HL-60/S4 treated with retinoic acid at 250 ng/mL for 4 days and 3 days (cell line): ENCODE results near the gene LPCAT1.
"Not testable (repeated sequence)": the region's sequence is repeated elsewhere in the genome, so short reads cannot be mapped to it uniquely, and the experiment has no call there.

ENCODE experiments used
- in situ Hi-C: fragments of 300-500 bp; cut with MboI; formaldehyde crosslinking; loops from 2 replicates; pipeline ENCODE4 v1.7.0; 2022; ENCODE audit warnings: low sequenced_read_pairs

LPCAT1 gene

DNA sequence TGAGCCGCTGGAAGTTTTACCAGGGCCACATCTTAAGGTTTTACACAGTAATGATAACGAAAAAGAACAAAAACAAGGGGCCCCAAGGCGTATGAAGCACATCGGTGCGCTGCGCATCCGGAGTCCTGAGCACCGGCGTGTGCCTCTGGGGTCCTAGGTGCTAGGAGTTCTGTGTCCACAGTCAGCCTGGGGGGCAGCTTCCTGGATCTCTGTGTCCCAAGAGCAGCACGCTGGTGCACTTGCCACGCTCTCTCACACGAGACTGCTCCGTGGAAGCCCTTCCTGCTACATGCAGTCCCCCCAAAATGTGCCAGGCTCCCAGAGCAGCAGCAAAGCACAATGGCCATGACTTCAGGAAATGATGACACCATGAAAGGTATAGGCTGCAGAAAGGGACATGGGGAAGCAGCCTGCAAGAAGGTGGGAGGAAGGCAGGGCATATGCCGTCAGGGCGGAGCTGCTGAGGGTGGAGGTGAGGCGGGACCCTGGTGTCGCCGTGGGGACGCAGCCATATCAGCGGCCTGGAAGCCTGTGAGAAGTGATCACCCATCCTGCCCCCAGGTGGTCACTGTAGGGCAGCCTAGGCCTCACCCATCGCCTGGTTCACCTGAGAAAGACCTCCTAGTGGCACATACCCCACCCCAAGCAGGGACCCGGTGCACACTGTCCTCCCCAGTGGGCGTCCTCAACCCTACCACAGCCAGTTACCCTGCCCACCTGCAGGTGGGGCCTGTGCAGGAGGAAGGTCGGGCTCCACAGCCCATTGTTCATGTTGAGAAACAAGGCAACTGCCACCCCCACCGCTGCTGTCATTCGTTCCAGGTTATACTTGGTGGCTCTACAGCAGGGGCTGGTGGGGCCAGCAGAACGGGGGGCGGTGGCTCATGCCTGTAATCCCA, 54.9 kb downstream of the LPCAT1 start:
- in situ Hi-C loops: no loop called here

DNA sequence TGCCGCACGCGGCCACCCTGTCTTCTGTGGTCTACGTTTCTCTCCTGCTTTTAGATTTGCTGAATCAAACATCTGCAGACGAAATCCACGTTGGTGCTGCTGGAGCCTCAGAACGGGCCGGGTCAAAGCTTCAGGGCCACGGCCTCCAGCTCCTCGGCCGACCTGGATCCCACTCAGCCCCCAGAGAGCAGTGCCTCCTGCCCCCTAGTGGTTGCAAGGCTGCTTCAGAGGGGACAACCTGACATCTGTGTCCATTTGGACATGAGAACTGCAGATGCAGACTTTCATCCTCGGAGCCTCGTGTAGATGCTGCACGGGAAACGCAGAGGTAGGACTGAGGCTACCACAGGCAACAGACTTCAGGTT, 55.5 kb downstream of the LPCAT1 start:
- in situ Hi-C loops: no loop called here

DNA sequence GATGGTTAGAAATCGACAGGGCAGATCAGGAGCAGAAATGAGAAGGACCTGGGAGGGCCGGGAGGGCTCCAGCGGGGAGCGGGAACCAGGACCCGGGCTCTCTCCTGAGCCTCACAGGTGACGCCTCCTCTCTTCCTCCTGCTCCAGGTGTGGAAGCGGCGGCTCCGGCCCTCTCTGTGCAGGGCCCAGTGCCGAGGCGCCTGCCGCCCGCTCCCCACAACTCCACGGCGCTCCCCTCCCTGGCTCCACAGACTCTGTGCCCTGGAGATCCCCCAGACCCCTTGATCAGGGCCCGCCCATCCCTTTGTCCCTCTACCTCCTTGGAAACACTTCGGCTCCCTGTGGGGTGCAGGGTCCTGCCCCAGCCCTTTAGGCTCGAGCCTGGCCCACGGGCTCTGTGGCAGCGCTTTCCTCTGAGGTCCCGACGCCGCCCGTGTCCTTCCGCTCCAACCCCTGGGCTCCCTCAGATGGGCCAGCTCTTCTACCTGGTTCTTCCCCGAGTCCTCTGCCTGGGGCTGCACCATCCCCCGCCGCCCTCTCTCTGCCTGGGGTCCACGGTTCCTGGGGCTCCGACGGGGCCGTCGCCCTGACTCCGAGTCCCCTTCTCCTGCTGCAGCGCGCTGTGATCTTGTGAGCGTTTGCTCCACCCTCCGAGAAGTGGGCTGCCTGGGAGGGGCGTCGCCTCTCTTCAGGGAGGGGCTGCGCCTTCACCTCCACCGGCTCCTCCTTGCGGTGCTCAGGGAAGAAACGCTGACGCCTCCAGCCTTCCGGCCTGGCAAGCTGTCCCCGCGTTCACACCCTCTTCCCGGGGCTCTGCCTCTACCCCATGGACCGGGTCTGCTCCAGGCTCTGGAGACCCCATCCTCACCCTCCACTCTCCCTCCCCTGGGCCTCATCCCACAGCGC, 56.2 kb downstream of the LPCAT1 start:
- in situ Hi-C loops: no loop called here

DNA sequence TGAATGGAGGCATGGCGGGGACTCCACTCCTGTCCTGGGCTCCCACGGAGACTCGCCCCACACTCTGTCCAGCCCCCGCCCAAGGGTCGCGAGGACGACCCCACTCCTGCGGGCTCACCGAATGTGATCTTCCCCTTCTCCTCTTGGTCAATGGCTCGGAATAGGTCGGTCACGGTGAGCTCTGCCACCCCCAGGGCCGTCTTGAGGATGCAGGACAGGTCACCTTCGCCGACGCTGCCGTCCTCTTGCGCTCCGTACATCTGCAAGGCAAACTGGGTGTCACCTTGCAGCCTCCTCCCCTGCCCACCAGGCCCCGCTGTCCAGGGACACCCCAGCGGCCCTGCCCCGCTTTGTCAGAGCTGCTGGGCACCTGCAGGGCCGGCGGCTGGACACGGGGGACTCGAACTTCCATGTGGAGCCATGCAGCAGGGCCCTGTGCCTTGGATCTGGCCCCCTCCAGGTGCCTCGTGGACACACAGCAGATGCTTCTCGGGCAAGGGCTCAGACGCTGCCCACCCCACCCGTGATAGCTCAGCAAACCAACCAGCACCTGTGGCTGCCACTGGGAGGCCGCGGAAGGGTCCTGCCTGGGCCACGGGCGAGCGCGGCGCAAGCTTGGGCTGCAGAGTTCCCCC, 57.0 kb downstream of the LPCAT1 start:
- in situ Hi-C loops: no loop called here

- in situ Hi-C loops: no loop called here
Measured at GRCh38 chr5:1465966-1466471, 57.7 kb downstream of the LPCAT1 start.

GRCh38 chr5:1465117-1465516, 58.6 kb downstream of the LPCAT1 start:
- in situ Hi-C loops: no loop called here

- in situ Hi-C loops: no loop called here
Measured at GRCh38 chr5:1464511-1464910, 59.2 kb downstream of the LPCAT1 start.

DNA sequence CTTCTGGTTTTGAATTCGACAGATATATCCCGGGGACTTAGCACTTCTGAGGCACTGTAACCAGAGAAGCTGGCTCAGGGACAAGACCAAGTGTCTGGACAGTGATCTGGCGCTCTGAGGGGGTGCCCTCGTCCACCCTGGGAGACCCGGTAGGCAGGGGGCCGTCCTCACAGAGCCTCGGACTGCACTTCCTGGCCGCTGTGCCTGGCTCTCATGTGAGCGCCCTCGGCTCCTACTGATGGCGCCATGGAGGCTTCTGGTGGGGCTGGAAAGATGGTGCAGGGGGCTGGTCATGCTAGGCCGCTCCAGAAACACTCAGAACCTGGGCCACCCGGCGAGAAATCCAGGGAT, 59.7 kb downstream of the LPCAT1 start:
- in situ Hi-C loops: no loop called here

DNA sequence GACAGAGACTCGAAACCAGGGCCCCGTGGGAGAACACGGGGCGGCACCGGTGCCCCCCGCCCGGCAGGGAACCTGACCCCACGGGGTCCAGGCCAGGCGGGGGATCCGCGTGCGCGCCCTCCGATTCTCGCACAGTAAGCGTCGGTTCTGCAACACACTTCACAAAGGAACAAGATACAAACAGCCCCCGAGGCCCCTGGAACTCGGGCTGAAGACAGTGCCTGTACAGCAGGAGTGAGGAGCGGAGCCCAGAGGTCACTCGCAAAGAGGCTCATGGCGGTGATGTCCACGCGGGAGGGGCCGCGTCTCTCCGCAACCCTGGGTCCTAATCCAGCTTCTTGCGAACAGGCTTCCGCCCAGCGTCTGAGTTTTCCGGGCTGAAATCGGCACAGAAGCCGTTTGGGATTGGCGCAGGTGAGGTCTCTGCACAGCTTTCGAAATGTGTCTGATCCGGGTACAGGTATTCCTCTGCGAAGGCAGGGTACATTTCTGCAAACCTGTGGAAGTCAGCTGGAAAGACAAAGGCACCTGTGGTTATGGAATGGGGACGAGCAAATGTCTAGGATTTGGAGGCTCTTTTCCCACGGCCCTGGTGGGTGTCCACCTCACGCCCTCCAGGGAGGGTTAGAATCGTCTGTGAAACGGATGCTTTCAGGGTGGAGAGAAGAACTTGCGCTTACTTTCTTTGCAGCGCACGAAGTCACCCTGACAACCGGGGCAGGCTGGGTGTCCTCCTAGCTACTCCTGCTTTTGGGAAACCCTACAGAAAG, 60.2 kb downstream of the LPCAT1 start:
- in situ Hi-C loops: no loop called here

- in situ Hi-C loops: no loop called here
Measured at GRCh38 chr5:1462358-1462757, 61.4 kb downstream of the LPCAT1 start.

GRCh38 chr5:1461396-1461795, 62.4 kb downstream of the LPCAT1 start:
- in situ Hi-C loops: no loop called here

GRCh38 chr5:1460054-1460682, 63.6 kb downstream of the LPCAT1 start:
- in situ Hi-C loops: no loop called here

GRCh38 chr5:1459435-1459834, 64.3 kb downstream of the LPCAT1 start:
- in situ Hi-C loops: not testable (repeated sequence)

DNA sequence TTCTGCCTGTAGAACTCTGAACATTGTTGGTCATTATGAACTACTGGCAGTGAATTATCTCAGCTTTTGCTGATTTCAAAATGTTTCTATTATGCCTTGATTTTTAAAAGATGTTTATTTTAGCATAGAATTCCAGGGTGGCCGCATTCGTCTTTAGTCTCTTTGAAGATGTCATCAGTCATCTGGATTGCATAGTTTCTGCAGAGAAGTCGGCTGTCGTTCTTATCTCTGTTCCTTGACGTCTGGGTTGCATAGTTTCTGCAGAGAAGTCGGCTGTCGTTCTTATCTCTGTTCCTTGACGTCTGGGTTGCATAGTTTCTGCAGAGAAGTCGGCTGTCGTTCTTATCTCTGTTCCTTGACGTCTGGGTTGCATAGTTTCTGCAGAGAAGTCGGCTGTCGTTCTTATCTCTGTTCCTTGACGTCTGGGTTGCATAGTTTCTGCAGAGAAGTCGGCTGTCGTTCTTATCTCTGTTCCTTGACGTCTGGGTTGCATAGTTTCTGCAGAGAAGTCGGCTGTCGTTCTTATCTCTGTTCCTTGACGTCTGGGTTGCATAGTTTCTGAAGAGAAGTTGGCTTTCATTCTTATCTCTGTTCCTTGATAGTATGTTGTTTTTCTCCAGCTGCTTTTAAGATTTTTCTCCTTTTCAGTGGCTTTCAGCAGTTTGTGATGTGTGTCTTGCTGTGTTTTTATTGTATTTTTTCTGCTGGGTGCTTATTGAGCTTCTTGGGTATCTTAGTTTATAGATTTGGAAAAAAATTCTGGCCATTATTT, 67.5 kb downstream of the LPCAT1 start:
- in situ Hi-C loops: not testable (repeated sequence)

DNA sequence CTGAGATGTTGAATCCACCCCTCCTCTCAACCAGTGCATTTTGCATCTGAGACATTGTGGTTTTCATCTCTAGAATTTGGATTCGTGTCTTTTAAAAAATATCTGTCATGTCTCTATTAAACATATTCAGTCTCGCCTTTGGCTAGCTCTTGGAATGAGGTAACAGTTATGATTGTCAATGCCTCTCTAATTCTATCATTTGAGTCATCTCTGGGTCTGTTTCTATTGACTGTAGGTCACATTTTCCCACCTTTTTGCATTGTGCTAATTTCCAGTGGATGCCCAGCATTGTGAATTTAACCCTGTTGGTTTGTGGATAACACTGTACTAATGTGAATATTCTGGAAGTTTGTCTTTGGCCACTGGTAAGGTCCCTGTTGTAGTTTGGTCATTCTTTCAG, 70.1 kb downstream of the LPCAT1 start:
- in situ Hi-C loops: no loop called here

DNA sequence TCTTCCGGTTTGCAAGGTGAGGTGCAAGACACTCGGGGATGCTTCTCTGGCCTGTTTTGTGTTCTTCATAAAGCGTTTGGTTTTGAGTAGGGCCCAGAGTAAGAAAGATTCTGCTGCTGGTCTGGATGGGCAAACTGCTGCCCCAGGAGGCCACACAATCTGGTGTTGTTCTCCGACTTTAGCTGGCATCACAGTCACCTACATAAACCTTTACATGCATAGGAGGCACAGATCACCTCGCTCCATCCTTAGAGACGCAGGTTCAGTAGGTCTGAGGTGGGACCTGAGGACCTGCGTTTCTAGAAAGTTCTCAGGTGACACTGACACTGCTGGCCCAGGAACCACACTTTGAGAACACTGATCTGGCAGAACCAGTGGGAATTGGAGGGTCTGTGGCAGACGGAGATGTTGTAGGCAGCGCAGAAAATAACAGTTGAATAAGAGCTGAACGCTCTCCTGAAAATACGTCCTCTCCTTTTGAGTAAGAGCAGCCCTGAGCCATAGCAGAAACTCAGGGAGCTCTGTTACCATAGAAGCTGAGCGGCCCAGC, 74.6 kb downstream of the LPCAT1 start:
- in situ Hi-C loops: no loop called here

GRCh38 chr5:1448511-1449011, 75.2 kb downstream of the LPCAT1 start:
- in situ Hi-C loops: no loop called here

GRCh38 chr5:1447671-1448361, 75.9 kb downstream of the LPCAT1 start:
- in situ Hi-C loops: no loop called here
